Limb (tissue), 2 donors: ENCODE results near the gene JOSD2.
A peak's percentile ranks its signal among the peaks of the same experiment; 100 is the strongest.

Experiments
- DNase-seq, 2 donors: peaks; one replicate each; pipeline ENCODE4 v3.0.0-alpha.2; 2016; ENCODE audit errors: extremely low spot score in 2 of 2

The JOSD2 gene

GRCh38 chr19:50511069-50511822 is at the start of gene JOSD2:
TSS of gene JOSD2 (minus strand) at chr19:50511191. CDS start at chr19:50510431, 760 bp downstream.
- peak; percentile 99 for DNase-seq

- no peak for DNase-seq
Observed at GRCh38 chr19:50559636-50560035, 48.6 kb upstream of the JOSD2 start.

- no peak for DNase-seq
Observed at GRCh38 chr19:50558449-50558848, 47.5 kb upstream of the JOSD2 start.

GRCh38 chr19:50558039-50558438 is 47.0 kb upstream of the JOSD2 start:
- no peak for DNase-seq

- peak in 1 of 2 donors; percentile 28 for DNase-seq
Observed at GRCh38 chr19:50557009-50557613, 46.1 kb upstream of the JOSD2 start.

GRCh38 chr19:50556282-50557008 is 45.5 kb upstream of the JOSD2 start:
- DNase-seq, result peak; percentile 34 to 91

- no peak for DNase-seq
Observed at GRCh38 chr19:50555450-50556281, 44.7 kb upstream of the JOSD2 start.

GRCh38 chr19:50555033-50555432 is 44.0 kb upstream of the JOSD2 start:
- no peak for DNase-seq

- DNase-seq, result no peak
Observed at GRCh38 chr19:50554212-50554611, 43.2 kb upstream of the JOSD2 start.

GRCh38 chr19:50553134-50553703 is 42.2 kb upstream of the JOSD2 start:
- DNase-seq, result peak in 1 of 2 donors; percentile 28

- no peak for DNase-seq
Observed at GRCh38 chr19:50552540-50552939, 41.5 kb upstream of the JOSD2 start.

- DNase-seq, result peak in 1 of 2 donors; percentile 66
Observed at GRCh38 chr19:50551715-50552187, 40.8 kb upstream of the JOSD2 start.

- DNase-seq, result peak in 1 of 2 donors; percentile 49
Observed at GRCh38 chr19:50551034-50551714, 40.2 kb upstream of the JOSD2 start.

GRCh38 chr19:50550594-50550966 is 39.6 kb upstream of the JOSD2 start:
- DNase-seq, result no peak

- DNase-seq, result no peak
Observed at GRCh38 chr19:50549927-50550593, 39.1 kb upstream of the JOSD2 start.

GRCh38 chr19:50549059-50549926 is 38.3 kb upstream of the JOSD2 start:
- no peak for DNase-seq

GRCh38 chr19:50548191-50549058 is 37.4 kb upstream of the JOSD2 start:
- peak in 1 of 2 donors; percentile 24 for DNase-seq
